Fibroblast of lung (primary cell): ENCODE results near the gene FSIP1. TPM values are rescaled to one million over a fixed set of nuclear protein-coding genes. Genes with fewer than 3 reads are reported as not detected.

Source experiments
- DNase-seq, 2 donors: peaks; one replicate each; pipeline versions ENCODE4 v3.0.0 to v3.0.0-alpha.2; 2010; ENCODE audit warnings: low read depth in 2 of 2
- H2AFZ ChIP-seq: 2 replicates; pipeline ENCODE4 v1.5.1; 2012; ENCODE audit warnings: low read length, control low read depth, inconsistent platforms
- H3K27ac ChIP-seq: 2 replicates; pipeline ENCODE4 v1.5.1; 2011; ENCODE audit warnings: low read length, control low read depth; ENCODE audit not compliant: insufficient read depth
- H3K27me3 ChIP-seq: 2 replicates; pipeline ENCODE4 v1.5.1; 2011; ENCODE audit warnings: mild to moderate bottlenecking, low read length; ENCODE audit not compliant: control insufficient read depth, insufficient read depth
- H3K36me3 ChIP-seq: 2 replicates; pipeline ENCODE4 v1.5.1; 2011; ENCODE audit warnings: low read length; ENCODE audit not compliant: control insufficient read depth, insufficient read depth
- H3K4me1 ChIP-seq: 2 replicates; pipeline ENCODE4 v1.5.1; 2011; ENCODE audit warnings: low read length; ENCODE audit not compliant: control insufficient read depth, insufficient read depth; ENCODE audit errors: extremely low read depth
- H3K4me2 ChIP-seq: 2 replicates; pipeline ENCODE4 v1.5.1; 2011; ENCODE audit warnings: low read length, control low read depth; ENCODE audit not compliant: insufficient read depth; ENCODE audit errors: extremely low read depth
- H3K4me3 ChIP-seq, 4 experiments: fragments of 200-600 bp in 1 of 4; sonication (generic) in 1 of 4; replicated peaks in 1 of 4; 2 replicates each; pipeline ENCODE4 v1.5.1; 2011 to 2016; ENCODE audit warnings: low read length in 4 of 4, low read depth in 3 of 4, mild to moderate bottlenecking in 3 of 4, control low read depth in 2 of 4, inconsistent platforms in 1 of 4, mixed read lengths in 1 of 4; ENCODE audit not compliant: insufficient read depth in 1 of 4; ENCODE audit errors: control extremely low read depth in 1 of 4
- H3K79me2 ChIP-seq: 2 replicates; pipeline ENCODE4 v1.5.1; 2012; ENCODE audit warnings: mild to moderate bottlenecking, low read length, inconsistent platforms; ENCODE audit not compliant: control insufficient read depth, insufficient read depth
- H3K9ac ChIP-seq: 2 replicates; pipeline ENCODE4 v1.5.1; 2011; ENCODE audit warnings: mild to moderate bottlenecking, low read length, control low read depth; ENCODE audit not compliant: insufficient read depth
- H3K9me3 ChIP-seq: 2 replicates; pipeline ENCODE4 v1.5.1; 2012; ENCODE audit warnings: low read depth, low read length; ENCODE audit not compliant: control insufficient read depth, insufficient read depth
- H4K20me1 ChIP-seq: 2 replicates; pipeline ENCODE4 v1.5.1; 2011; ENCODE audit warnings: low read length; ENCODE audit not compliant: control insufficient read depth, insufficient read depth; ENCODE audit errors: extremely low read depth
- CTCF ChIP-seq, 2 donors: IDR thresholded peaks in 1 of 2; conservative IDR thresholded peaks in 1 of 2; 1 replicate in 1 of 2; 2 replicates in 1 of 2; pipeline ENCODE4 v1.5.1; 2011 to 2012; ENCODE audit warnings: low read length in 2 of 2, control low read depth in 1 of 2, inconsistent platforms in 1 of 2, low read depth in 1 of 2, mild to moderate bottlenecking in 1 of 2
- EZH2 ChIP-seq: IDR thresholded peaks from 2 replicates; pipeline ENCODE4 v1.5.1; 2012; ENCODE audit warnings: low read length, control low read depth, mild to moderate bottlenecking; ENCODE audit errors: missing control alignments
- polyA plus RNA-seq, 2 donors: library from polyadenylated mRNA; depleted of rRNA in 1 of 2; stranded (reverse) in 1 of 2; unstranded in 1 of 2; fragments of >200 nt; gene quantifications; 2 replicates each; pipeline ENCODE4 v1.2.1, GENCODE V29; 2011 to 2012; ENCODE audit warnings: missing spikeins in 1 of 2
- total RNA-seq: library from RNA; depleted of rRNA; stranded (reverse); fragments of >200 nt; gene quantifications from 2 replicates; pipeline ENCODE4 v1.2.1, GENCODE V29; 2014

The FSIP1 gene
- total and polyA plus RNA-seq, 2 donors (not counting 1 experiment from before 2014, with no cell fraction given): 0.50 to 5.1 TPM

- DNase-seq: peak in 1 of 2 donors; percentile 67
- H3K9me3 ChIP-seq: no peaks in the 10 kb centered on the region
Observed at GRCh38 chr15:39672666-39673065, 110.0 kb downstream of the FSIP1 start.

GRCh38 chr15:39672184-39672583, 110.5 kb downstream of the FSIP1 start:
- H3K36me3 ChIP-seq: no peaks in the 10 kb centered on the region
- no peaks in the 10 kb centered on the region for H4K20me1 ChIP-seq
- H3K27me3 ChIP-seq: no peaks in the 10 kb centered on the region
- no peaks in the 10 kb centered on the region for H3K4me1 ChIP-seq
- no peak overlapping the region for H3K9ac ChIP-seq
- no peak overlapping the region for H2AFZ ChIP-seq
- H3K4me2 ChIP-seq: no peak overlapping the region
- DNase-seq: no peak
- H3K9me3 ChIP-seq: no peaks in the 10 kb centered on the region
- no peak overlapping the region for H3K27ac ChIP-seq
- no peaks in the 10 kb centered on the region for H3K79me2 ChIP-seq
- TF ChIP-seq EZH2: no peak
- TF ChIP-seq CTCF (conservative IDR thresholded peaks at IDR 0.05 in 1 of 2, IDR thresholded peaks at IDR 0.05 in 1 of 2; ENCODE audit: low read depth in 1 of 2, low read length in 2 of 2): no peak
- H3K4me3 ChIP-seq: no peak overlapping the region

More at GRCh38 chr15:39672666-39673065, 110.0 kb downstream of the FSIP1 start:
- H3K4me2 ChIP-seq: no peak overlapping the region
- TF ChIP-seq CTCF (conservative IDR thresholded peaks at IDR 0.05 in 1 of 2, IDR thresholded peaks at IDR 0.05 in 1 of 2; ENCODE audit: low read depth in 1 of 2, low read length in 2 of 2): no peak
- TF ChIP-seq EZH2: no peak
- H2AFZ ChIP-seq: no peak overlapping the region
- H3K79me2 ChIP-seq: no peaks in the 10 kb centered on the region
- no peak overlapping the region for H3K4me3 ChIP-seq
- no peaks in the 10 kb centered on the region for H3K27me3 ChIP-seq
- H3K4me1 ChIP-seq: no peaks in the 10 kb centered on the region
- H3K27ac ChIP-seq: no peak overlapping the region
- no peaks in the 10 kb centered on the region for H4K20me1 ChIP-seq
- no peaks in the 10 kb centered on the region for H3K36me3 ChIP-seq
- H3K9ac ChIP-seq: no peak overlapping the region

- Histone ChIP-seq H3K4me3 (no peak overlapping the region), H4K20me1 (no peaks in the 10 kb centered on the region), H2AFZ (no peak overlapping the region), H3K36me3 (no peaks in the 10 kb centered on the region), H3K79me2 (no peaks in the 10 kb centered on the region), H3K4me1 (no peaks in the 10 kb centered on the region), H3K27me3 (no peaks in the 10 kb centered on the region), H3K9me3 (no peaks in the 10 kb centered on the region), H3K27ac (no peak overlapping the region), H3K4me2 (no peak overlapping the region), H3K9ac (no peak overlapping the region)
- no peak for TF ChIP-seq CTCF (conservative IDR thresholded peaks at IDR 0.05 in 1 of 2, IDR thresholded peaks at IDR 0.05 in 1 of 2; ENCODE audit: low read depth in 1 of 2, low read length in 2 of 2)
- TF ChIP-seq EZH2: no peak
- no peak for DNase-seq
Observed at GRCh38 chr15:39670687-39671086, 112.0 kb downstream of the FSIP1 start.
